Measurements from ENCODE around the gene CMIP.

The CMIP gene

DNA sequence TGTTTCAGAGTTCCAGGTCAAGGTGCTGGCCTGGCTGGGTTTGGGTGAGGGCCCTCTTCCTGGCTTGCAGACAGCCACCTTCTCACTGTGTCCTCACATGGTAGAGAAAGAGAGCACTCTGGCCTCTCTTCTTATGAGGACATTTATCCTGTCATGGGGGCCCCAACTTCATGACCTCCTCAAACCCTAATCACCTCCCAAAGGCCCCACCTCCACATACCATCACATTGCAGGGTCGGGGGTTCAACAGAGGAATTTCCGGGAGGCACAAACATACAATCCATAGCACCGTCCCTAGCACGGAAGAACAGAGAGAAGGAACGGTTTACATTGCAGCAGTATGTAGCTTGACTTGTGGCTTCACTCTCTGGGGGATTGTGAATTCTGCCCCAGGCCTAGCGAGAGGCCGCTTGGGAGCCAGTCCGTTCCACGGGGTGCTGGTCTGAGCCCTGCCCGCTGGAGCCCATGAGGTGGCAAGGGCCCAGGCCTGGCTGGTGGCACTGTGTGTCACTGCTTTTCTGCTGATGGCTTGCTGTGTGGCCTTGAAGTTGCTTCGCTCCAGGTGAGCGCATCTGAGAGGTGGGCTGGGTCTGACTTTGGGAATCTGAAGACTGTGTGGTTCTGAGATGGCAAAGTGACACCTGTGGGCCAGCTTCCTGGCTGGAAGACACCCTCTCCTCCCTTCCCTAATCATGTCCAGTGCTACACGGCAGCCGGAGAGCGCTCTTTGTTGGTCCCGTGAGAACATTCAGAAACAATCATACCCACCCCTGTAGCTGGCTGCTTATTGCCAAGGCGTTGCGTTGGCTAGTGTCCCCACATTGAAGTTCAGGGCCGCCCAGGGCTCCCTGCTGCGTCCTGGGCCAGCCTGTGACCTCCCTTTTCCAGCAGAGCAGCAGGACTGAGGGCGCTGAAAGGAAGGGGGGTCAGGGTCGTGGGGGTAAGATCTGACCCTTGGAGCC is 98.3 kb downstream of the CMIP start:
- DNase-seq (ENCODE audit: low read depth, low spot score), result no peak
- H3K9me3 ChIP-seq (ENCODE audit: insufficient read depth, low read length), result no peaks in the 10 kb centered on the region
- peaks cover 3% of the 10 kb centered on the region for H3K36me3 ChIP-seq (ENCODE audit: insufficient read depth, insufficient read length, low read length)
- H3K4me1 ChIP-seq (ENCODE audit: insufficient read depth, insufficient read length), result peaks cover 15% of the 10 kb centered on the region
- H3K4me3 ChIP-seq (ENCODE audit: insufficient read length, low read depth), result no peak overlapping the region
- no peaks in the 10 kb centered on the region for H3K27me3 ChIP-seq (ENCODE audit: insufficient read depth, insufficient read length)
- TF ChIP-seq ZNF274 (IDR thresholded peaks at IDR 0.05; ENCODE audit: low read depth, low read length) (no peak), YY1 (IDR thresholded peaks at IDR 0.05; ENCODE audit: insufficient read depth, insufficient read length) (no peak), SUZ12 (IDR thresholded peaks at IDR 0.05; ENCODE audit: extremely low read depth, insufficient read depth, insufficient read length) (no peak)
- H3K9ac ChIP-seq (ENCODE audit: insufficient read length, low read depth), result no peak overlapping the region

DNA sequence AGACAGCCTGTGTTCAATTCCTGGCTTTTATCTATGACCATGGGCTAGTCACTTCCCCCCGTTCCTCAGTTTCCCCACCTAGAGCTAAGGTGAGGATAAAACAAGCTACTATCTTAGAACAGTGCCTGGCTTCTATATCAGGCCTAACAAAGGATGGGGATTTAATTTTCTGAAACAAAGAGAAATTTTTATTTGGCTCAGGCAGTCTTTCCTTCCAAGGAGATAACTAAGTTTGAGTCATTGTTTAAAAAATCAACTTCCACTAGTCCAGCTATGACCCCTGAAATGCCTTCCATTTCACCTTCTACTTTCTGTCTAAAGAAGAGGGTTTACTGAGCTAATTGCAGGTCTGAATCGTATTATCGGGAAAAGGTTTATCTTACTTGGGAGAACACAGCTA is 99.0 kb downstream of the CMIP start:
- no peak for DNase-seq (ENCODE audit: low read depth, low spot score)
- H3K36me3 ChIP-seq (ENCODE audit: insufficient read depth, insufficient read length, low read length), result peaks cover 3% of the 10 kb centered on the region
- TF ChIP-seq SUZ12 (IDR thresholded peaks at IDR 0.05; ENCODE audit: extremely low read depth, insufficient read depth, insufficient read length) (no peak), ZNF274 (IDR thresholded peaks at IDR 0.05; ENCODE audit: low read depth, low read length) (no peak), YY1 (IDR thresholded peaks at IDR 0.05; ENCODE audit: insufficient read depth, insufficient read length) (no peak)
- H3K27me3 ChIP-seq (ENCODE audit: insufficient read depth, insufficient read length), result no peaks in the 10 kb centered on the region
- no peak overlapping the region for H3K9ac ChIP-seq (ENCODE audit: insufficient read length, low read depth)
- H3K4me3 ChIP-seq (ENCODE audit: insufficient read length, low read depth), result no peak overlapping the region
- H3K9me3 ChIP-seq (ENCODE audit: insufficient read depth, low read length), result no peaks in the 10 kb centered on the region
- peaks cover 16% of the 10 kb centered on the region for H3K4me1 ChIP-seq (ENCODE audit: insufficient read depth, insufficient read length)

- Histone ChIP-seq H3K36me3 (ENCODE audit: insufficient read depth, insufficient read length, low read length) (peaks cover 3% of the 10 kb centered on the region), H3K4me1 (ENCODE audit: insufficient read depth, insufficient read length) (peaks cover 13% of the 10 kb centered on the region), H3K4me3 (ENCODE audit: insufficient read length, low read depth) (no peak overlapping the region), H3K9ac (ENCODE audit: insufficient read length, low read depth) (no peak overlapping the region), H3K27me3 (ENCODE audit: insufficient read depth, insufficient read length) (no peaks in the 10 kb centered on the region), H3K9me3 (ENCODE audit: insufficient read depth, low read length) (no peaks in the 10 kb centered on the region)
- TF ChIP-seq SUZ12 (IDR thresholded peaks at IDR 0.05; ENCODE audit: extremely low read depth, insufficient read depth, insufficient read length) (no peak), YY1 (IDR thresholded peaks at IDR 0.05; ENCODE audit: insufficient read depth, insufficient read length) (no peak), ZNF274 (IDR thresholded peaks at IDR 0.05; ENCODE audit: low read depth, low read length) (no peak)
- no peak for DNase-seq (ENCODE audit: low read depth, low spot score)
Observed at GRCh38 chr16:81544261-81544660, 99.7 kb downstream of the CMIP start.

DNA sequence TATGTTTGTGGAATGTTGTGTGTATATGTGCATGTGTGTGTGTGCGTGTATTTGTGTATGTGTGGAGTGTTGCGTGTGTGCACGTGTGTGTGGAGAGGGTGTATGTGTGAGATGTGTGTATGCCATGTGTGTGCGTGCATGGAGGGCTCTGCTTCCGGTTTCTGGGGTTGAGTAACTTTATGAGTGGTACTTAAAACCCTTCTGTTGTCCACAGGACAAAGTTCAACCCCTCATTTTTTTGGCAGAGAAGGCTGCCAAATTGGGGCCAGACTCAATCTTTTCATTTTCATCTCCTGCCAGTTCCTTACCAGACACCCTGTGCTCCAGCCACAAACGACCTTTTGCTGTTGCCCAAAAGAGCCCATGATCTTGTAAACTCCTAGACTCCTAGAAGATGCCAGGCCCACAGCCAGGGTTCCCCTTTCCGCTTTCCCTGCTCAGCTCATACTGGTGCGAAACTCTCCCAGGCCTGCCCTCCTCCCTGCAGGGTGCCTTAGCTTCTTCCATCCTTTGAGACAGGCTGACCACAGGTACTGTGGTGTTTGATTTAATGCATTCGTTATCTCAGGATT is 100.2 kb downstream of the CMIP start:
- Histone ChIP-seq H3K9ac (ENCODE audit: insufficient read length, low read depth) (no peak overlapping the region), H3K36me3 (ENCODE audit: insufficient read depth, insufficient read length, low read length) (peaks cover 3% of the 10 kb centered on the region), H3K4me1 (ENCODE audit: insufficient read depth, insufficient read length) (peaks cover 12% of the 10 kb centered on the region), H3K4me3 (ENCODE audit: insufficient read length, low read depth) (no peak overlapping the region), H3K9me3 (ENCODE audit: insufficient read depth, low read length) (no peaks in the 10 kb centered on the region), H3K27me3 (ENCODE audit: insufficient read depth, insufficient read length) (no peaks in the 10 kb centered on the region)
- no peak for DNase-seq (ENCODE audit: low read depth, low spot score)
- TF ChIP-seq YY1 (IDR thresholded peaks at IDR 0.05; ENCODE audit: insufficient read depth, insufficient read length) (no peak), ZNF274 (IDR thresholded peaks at IDR 0.05; ENCODE audit: low read depth, low read length) (no peak), SUZ12 (IDR thresholded peaks at IDR 0.05; ENCODE audit: extremely low read depth, insufficient read depth, insufficient read length) (no peak)

GRCh38 chr16:81545470-81546250 is 101.1 kb downstream of the CMIP start:
- no peak overlapping the region for H3K9ac ChIP-seq (ENCODE audit: insufficient read length, low read depth)
- peaks cover 7% of the 10 kb centered on the region for H3K36me3 ChIP-seq (ENCODE audit: insufficient read depth, insufficient read length, low read length)
- no peak for DNase-seq (ENCODE audit: low read depth, low spot score)

DNA sequence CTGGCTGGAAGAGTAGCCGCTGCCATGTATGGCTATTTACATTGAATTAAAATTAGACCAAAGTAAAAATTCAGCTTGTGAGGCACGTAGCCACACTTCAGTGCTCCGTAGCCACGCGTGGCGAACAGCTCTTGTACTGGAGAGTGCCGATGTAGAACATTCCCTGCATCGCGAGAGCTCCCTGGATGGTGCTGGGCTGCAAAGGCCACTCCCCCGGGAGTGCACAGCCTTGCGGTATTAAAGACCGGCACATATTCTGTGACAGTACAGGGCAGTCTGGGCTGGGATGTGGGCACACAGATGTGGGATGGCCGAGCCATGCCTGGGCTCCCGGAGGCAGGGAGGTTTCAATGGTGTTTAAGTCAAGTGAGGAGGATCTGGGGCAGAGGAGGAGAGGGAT is 102.2 kb downstream of the CMIP start:
- TF ChIP-seq ZNF274 (IDR thresholded peaks at IDR 0.05; ENCODE audit: low read depth, low read length) (no peak), SUZ12 (IDR thresholded peaks at IDR 0.05; ENCODE audit: extremely low read depth, insufficient read depth, insufficient read length) (no peak), YY1 (IDR thresholded peaks at IDR 0.05; ENCODE audit: insufficient read depth, insufficient read length) (no peak)
- H3K36me3 ChIP-seq (ENCODE audit: insufficient read depth, insufficient read length, low read length), result peaks cover 7% of the 10 kb centered on the region
- no peak overlapping the region for H3K4me3 ChIP-seq (ENCODE audit: insufficient read length, low read depth)
- no peaks in the 10 kb centered on the region for H3K9me3 ChIP-seq (ENCODE audit: insufficient read depth, low read length)
- no peak for DNase-seq (ENCODE audit: low read depth, low spot score)
- H3K4me1 ChIP-seq (ENCODE audit: insufficient read depth, insufficient read length), result peaks cover 17% of the 10 kb centered on the region
- H3K9ac ChIP-seq (ENCODE audit: insufficient read length, low read depth), result no peak overlapping the region
- no peaks in the 10 kb centered on the region for H3K27me3 ChIP-seq (ENCODE audit: insufficient read depth, insufficient read length)

More at GRCh38 chr16:81545470-81546250, 101.1 kb downstream of the CMIP start:
- Histone ChIP-seq H3K4me1 (ENCODE audit: insufficient read depth, insufficient read length) (peaks cover 17% of the 10 kb centered on the region), H3K9me3 (ENCODE audit: insufficient read depth, low read length) (no peaks in the 10 kb centered on the region), H3K4me3 (ENCODE audit: insufficient read length, low read depth) (no peak overlapping the region), H3K27me3 (ENCODE audit: insufficient read depth, insufficient read length) (no peaks in the 10 kb centered on the region)
- TF ChIP-seq YY1 (IDR thresholded peaks at IDR 0.05; ENCODE audit: insufficient read depth, insufficient read length) (no peak), SUZ12 (IDR thresholded peaks at IDR 0.05; ENCODE audit: extremely low read depth, insufficient read depth, insufficient read length) (no peak), ZNF274 (IDR thresholded peaks at IDR 0.05; ENCODE audit: low read depth, low read length) (no peak)

All from NT2/D1 (cell line).